Stimulated activated CD4-positive, alpha-beta T cell treated with anti-CD3 and anti-CD28 coated beads, TNF-alpha, amount 100 ng/mL, for 24 hours (primary cell): ENCODE data around the gene TATDN2.

Source experiments
- DNase-seq, 3 experiments: peaks; one replicate each; pipeline ENCODE4 v3.0.0-alpha.2; 2020; ENCODE audit warnings: low read depth in 3 of 3

The TATDN2 gene

DNA sequence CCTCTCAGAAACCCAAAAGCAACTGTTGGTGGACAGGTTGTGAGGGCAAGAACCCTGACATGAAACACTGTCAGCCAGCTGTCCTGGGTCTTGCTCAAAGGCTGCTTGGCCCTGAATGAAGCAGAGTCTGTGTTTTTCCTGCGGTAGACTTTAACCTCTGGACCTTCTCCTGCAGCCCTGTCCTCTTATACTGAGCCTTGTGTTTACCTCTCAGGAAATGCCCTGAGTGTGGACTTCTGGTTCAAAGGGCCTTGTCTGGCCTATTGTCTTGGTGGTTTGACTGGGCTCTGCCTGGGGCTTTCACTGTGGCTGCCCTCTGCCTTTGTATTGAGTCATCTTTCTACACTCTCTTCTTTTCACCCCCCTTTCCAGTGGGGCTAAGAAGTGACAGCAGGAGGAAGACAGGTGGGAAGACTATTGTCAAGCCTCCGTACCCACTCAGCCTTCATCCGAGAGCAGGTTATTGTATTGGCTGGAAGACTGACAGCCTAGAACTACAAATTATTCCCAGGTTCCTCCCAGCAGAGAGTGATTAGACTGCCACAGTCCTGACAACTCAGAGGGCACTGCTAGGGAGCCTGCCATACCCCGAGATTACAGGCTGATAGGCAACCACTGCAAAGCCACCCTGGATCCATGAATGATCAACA, 69.2 kb downstream of the TATDN2 start:
- no peak for DNase-seq

DNA sequence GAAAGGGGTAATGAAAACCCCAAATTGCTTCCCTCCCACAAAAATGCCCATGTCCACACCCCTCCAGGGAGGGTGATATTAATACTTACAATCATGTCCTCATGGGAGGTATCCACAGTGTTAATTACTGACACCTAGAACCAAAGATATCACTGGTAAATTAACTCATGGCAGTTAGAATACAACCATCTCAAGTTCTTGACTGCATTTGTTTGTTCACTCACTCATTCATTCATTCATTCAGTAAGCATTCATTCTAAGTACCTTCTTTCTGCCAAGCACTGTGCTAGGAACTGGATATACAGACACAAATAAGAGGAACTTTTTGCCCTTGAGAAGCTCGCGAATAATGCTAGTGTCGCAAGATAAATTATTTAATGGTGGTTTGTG, 69.7 kb downstream of the TATDN2 start:
- DNase-seq: no peak

DNA sequence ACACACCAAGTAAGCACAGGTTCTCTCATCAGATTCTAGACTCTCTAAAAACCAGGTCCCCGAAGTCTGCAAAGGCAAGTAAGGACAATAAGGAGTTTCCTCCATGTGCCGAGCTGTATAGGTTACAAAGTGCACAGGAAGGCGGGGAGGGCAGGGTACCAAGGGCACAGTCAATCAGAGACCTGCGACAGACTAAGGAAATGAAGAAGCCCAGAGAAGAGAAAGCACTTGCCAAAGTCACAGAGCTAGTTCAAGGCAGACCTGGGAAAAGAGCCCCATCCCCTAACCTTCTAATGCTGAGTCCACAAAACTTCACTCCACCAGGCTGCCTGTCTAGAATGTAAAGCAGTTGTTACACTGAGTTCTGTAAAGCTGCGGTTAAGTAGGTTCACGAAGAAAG, 71.0 kb downstream of the TATDN2 start:
- no peak for DNase-seq

DNA sequence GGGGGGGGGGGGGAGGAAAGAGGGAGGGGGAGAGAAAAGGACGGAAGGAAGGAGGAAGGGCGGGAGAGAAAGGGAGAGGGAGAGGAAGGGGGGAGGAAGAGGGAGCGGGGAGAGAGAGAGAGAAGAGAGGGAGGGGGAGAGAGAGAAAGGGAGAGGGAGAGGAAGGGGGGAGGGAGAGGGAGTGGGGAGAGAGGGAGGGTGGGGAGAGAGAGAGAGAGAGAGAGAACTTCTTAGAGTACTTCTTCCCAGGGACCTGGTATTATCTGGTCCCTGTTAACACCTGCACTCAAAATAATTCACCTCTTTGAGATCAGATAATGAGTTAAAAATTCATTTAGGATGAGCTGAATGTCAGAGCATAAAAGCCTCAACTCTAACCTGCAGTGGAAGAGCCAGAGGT, 71.5 kb downstream of the TATDN2 start:
- DNase-seq: no peak

DNA sequence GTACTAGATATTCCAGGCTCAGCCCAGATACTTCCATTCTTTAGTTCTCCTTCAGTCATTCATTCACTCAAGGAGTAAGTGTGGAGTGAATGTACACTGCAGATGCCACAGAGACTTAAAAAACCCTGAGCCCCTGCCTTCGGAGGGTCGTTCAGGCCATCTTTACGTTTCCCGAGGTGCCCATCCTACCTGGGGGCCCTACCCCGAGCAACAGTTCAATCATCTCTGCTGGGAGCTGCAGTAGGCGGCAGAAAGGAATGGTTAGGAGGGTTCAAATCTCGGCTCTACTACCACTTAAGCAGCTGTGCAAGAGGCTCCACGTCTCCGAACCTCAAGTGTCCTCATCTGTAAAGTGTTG, 72.0 kb downstream of the TATDN2 start:
- no peak for DNase-seq

DNA sequence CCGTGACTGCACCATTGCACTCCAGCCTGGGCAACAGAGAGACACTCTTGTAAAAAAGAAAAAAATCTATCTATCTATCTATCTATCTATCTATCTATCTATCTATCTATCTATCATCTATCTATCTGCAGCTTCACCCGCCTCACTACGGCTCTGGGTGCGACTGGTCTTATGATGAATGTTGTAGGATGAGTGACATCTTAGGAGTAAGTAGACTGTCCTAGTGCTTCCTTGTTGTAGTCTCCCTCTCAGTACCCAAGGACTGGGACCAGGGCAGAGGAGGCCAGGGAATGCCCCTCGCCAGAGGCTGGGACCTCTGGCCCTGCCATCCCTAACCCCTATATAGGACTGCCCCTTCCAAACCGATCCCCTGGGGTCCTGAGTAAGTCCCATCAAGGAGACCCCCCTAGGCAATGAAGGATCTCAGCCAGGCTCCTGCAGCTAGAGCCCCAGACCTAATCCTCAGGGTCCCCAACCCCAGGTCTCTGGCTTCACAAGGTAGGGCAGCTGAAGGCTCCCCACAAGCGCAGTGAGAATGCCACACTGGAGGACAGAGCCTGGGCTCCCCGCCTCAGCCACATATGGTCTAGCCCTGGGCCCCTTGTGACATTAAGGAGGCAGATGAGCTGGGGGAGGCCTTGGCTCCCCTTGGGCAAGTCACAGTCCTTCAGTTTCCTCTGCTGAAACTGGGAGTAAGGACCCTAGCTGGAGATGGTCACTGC, 73.5 kb downstream of the TATDN2 start:
- DNase-seq: no peak

DNA sequence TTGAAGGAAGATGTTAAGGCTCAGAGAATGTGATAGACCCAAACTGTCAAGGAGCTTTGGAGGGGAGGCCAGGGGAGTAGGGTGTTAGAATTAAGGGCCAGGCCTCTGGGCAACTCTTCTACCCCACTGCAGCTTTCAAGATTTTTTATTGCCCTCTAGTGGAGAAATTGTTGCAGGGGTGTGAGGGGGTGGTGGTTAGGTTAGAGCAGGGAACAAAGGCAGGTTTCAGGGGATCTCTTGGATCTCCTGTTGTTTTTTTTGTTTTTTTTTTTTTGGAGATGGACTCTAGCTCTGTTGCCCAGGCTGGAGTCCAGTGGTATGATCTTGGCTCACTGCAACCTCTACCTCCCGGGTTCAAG, 74.1 kb downstream of the TATDN2 start:
- no peak for DNase-seq

DNA sequence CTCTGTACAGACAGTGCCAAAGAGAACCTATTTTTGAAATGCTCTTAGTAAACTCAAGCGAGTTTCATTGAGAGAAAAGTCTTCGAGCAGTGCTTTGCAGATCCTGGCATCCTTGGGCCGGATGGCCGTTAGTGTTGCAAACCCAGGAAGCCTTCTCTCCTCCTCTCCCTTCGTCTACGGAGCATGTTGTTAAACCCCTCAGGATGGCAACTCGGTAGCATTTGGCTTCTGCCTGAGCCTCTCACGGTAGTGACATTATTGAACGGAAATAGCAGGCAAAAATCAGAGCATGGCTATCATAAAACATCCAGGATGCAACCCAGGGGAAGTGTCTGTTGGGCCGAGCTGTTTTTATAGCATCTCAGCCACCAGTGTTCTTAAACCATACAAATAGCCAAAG, 79.3 kb downstream of the TATDN2 start:
- no peak for DNase-seq

DNA sequence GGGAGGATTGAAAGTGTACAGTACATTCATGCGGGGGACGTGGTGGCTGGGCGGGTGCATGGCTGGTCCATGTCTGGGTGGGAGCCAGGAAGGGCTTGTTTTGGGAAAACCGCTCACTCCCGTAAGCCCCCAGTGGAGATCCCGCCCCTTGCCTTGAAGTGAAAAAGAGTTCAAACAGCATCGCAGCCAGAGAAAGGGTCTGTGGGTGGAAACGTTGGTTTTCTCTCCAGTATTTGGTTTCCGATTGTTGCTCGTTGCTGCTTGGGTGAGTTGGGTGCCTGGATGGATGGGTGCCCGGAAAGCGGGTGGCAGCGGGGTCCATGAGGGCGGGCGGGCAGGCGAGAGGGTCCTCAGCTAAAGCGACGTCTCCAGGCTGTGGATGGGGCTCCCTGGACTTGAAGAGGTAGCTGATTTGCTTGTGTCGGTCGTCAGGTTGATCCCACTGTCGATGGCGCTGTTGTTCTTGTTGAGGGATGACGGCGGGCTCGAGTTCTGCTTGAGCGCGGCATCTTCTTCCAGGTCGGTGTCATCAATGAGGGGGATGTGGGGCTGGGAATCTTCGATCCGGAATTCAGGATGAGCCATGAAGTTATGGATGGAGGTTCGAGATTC, 80.3 kb downstream of the TATDN2 start:
- DNase-seq: no peak

DNA sequence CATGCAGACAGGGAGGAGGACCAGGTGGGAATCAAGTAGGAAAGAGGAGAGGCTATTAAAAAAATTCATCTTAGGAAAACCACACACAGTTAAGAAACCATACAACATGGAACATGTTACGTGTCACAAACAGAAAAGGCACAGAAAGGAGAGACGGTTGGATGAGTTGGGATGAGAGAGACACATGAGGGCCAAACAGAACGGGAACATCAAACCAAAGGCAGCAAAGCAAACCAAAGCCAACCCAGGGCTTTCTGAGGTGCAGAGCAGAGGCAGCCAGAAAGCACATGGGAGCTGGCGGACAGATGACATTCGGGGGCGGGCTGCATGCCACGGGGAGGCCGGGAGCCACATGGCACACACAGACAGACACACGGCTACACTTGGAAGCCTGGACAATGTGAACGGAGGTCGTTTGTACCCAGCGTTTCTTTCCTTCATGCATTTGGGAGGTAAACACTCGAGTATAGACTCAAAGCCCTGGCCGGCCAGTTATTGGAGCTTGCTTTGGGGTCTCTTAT, 81.3 kb downstream of the TATDN2 start:
- no peak for DNase-seq

DNA sequence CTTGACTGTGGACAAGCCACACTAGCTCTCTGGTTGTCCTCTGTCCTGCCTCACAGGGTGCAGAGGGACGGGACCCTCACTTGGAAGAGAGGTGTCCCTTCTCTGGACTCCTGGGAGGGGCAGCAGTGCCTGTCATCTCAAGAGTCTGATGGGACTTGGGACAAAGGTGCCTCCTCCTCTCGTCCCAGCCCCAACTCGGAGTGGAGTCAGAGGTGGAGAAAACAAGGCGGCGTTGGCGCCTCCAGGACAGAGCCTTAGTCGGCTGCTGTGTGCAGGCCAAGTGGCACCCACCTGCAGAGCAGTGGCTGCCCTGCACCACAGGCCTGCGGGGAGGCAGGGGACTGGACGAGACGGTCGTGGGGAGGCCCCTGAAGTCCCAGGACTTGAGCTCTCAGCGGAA, 82.1 kb downstream of the TATDN2 start:
- DNase-seq: no peak
